SU-DHL-6 (cell line): Measurements from ENCODE around the gene RGS6.

Experiments
- EZH2phosphoT487 ChIP-seq: fragments of 200-600 bp; sonication (generic), shearing (Covaris generic); conservative IDR thresholded peaks from 2 replicates; pipeline ENCODE4 v1.6.1; 2018; ENCODE audit warnings: mild to moderate bottlenecking, antibody characterized with exemption, low read length, moderate library complexity, mixed read lengths
- TF ChIP-seq, protein P1 (sequence below): fragments of 200-600 bp; sonication (generic); IDR thresholded peaks from one replicate; pipeline ENCODE4 v1.5.1; 2017; ENCODE audit warnings: antibody characterized with exemption, mild to moderate bottlenecking, low read length, moderate library complexity; ENCODE audit not compliant: insufficient read depth, poor library complexity, severe bottlenecking

DNA sequence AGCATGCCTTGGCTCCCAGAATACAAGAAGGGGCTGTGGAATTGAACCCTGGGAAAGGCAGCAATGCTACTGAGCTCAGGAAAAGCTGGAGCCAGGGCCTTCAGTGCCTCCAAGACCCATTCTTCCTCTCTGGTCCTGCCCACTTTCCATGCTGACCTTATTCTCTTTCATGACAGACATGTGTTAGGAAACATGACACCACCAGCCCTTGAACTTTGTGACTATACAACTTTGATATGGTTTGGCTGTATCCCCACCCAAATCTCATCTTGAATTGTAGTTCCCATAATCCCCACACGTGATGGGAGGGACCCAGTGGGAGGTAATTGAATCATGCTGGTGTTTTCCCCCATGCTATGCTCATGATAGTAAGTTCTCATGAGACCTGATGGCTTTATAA lies 553.5 kb downstream of the RGS6 start:
- TF ChIP-seq, protein P1, sequence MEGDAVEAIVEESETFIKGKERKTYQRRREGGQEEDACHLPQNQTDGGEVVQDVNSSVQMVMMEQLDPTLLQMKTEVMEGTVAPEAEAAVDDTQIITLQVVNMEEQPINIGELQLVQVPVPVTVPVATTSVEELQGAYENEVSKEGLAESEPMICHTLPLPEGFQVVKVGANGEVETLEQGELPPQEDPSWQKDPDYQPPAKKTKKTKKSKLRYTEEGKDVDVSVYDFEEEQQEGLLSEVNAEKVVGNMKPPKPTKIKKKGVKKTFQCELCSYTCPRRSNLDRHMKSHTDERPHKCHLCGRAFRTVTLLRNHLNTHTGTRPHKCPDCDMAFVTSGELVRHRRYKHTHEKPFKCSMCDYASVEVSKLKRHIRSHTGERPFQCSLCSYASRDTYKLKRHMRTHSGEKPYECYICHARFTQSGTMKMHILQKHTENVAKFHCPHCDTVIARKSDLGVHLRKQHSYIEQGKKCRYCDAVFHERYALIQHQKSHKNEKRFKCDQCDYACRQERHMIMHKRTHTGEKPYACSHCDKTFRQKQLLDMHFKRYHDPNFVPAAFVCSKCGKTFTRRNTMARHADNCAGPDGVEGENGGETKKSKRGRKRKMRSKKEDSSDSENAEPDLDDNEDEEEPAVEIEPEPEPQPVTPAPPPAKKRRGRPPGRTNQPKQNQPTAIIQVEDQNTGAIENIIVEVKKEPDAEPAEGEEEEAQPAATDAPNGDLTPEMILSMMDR: no peak
- TF ChIP-seq EZH2phosphoT487: no peak
